ENCODE results near the gene PRKCZ. TPM values are rescaled to one million over a fixed set of nuclear protein-coding genes. Genes with fewer than 3 reads are reported as not detected.

PRKCZ gene
- total RNA-seq, 1 experiment from 2014 or later, result 1.9 TPM

GRCh38 chr1:2130156-2130555 is 79.9 kb downstream of the PRKCZ start:
- H3K9me3 ChIP-seq (ENCODE audit: low read depth, low read length, poor library complexity, severe bottlenecking), result no peaks in the 10 kb centered on the region
- CTCF ChIA-PET, result no interaction called here
- TF ChIP-seq, protein P1, sequence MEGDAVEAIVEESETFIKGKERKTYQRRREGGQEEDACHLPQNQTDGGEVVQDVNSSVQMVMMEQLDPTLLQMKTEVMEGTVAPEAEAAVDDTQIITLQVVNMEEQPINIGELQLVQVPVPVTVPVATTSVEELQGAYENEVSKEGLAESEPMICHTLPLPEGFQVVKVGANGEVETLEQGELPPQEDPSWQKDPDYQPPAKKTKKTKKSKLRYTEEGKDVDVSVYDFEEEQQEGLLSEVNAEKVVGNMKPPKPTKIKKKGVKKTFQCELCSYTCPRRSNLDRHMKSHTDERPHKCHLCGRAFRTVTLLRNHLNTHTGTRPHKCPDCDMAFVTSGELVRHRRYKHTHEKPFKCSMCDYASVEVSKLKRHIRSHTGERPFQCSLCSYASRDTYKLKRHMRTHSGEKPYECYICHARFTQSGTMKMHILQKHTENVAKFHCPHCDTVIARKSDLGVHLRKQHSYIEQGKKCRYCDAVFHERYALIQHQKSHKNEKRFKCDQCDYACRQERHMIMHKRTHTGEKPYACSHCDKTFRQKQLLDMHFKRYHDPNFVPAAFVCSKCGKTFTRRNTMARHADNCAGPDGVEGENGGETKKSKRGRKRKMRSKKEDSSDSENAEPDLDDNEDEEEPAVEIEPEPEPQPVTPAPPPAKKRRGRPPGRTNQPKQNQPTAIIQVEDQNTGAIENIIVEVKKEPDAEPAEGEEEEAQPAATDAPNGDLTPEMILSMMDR (conservative IDR thresholded peaks at IDR 0.05; ENCODE audit: low read depth, low read length), result no peak

GRCh38 chr1:2130871-2131289 is 80.7 kb downstream of the PRKCZ start:
- peaks cover 6% of the 10 kb centered on the region for H3K4me1 ChIP-seq (ENCODE audit: insufficient read depth, low read length, poor library complexity, severe bottlenecking)
- BruUV-seq (replicated peaks), result no TSS peak
- H3K27ac ChIP-seq (ENCODE audit: low read depth, low read length, poor library complexity, severe bottlenecking), result no peak overlapping the region
- no peak for DNase-seq (ENCODE audit: low spot score)
- no peaks in the 10 kb centered on the region for H3K27me3 ChIP-seq (replicated peaks; ENCODE audit: insufficient read depth, low read depth, low read length, poor library complexity)
- H3K36me3 ChIP-seq (ENCODE audit: insufficient read depth, low read length, poor library complexity, severe bottlenecking), result no peaks in the 10 kb centered on the region
- H3K4me3 ChIP-seq (ENCODE audit: low read depth, low read length, poor library complexity, severe bottlenecking), result no peak overlapping the region
- ChIA-PET POLR2A (ENCODE audit: low non-redundant PET) (no interaction called here), CTCF (no interaction called here)
- TF ChIP-seq, protein P1 (conservative IDR thresholded peaks at IDR 0.05; ENCODE audit: low read depth, low read length), result no peak
- TF ChIP-seq EZH2 (IDR thresholded peaks at IDR 0.05; ENCODE audit: borderline replicate concordance, low read depth, low read length, poor library complexity, severe bottlenecking), result no peak
- no peaks in the 10 kb centered on the region for H3K9me3 ChIP-seq (ENCODE audit: low read depth, low read length, poor library complexity, severe bottlenecking)
- intact Hi-C loops (cut with micrococcal nuclease; ENCODE audit: unreplicated experiment), result no loop called here

More at GRCh38 chr1:2130156-2130555, 79.9 kb downstream of the PRKCZ start:
- POLR2A ChIA-PET (ENCODE audit: low non-redundant PET), result interaction anchor here (0.6 kb wide), 1 partner anchor 17 kb away, joined by 5 read pairs; no protein-coding TSS in a partner anchor
- peaks cover 6% of the 10 kb centered on the region for H3K4me1 ChIP-seq (ENCODE audit: insufficient read depth, low read length, poor library complexity, severe bottlenecking)
- DNase-seq (ENCODE audit: low spot score), result no peak
- no peaks in the 10 kb centered on the region for H3K27me3 ChIP-seq (replicated peaks; ENCODE audit: insufficient read depth, low read depth, low read length, poor library complexity)
- BruUV-seq (replicated peaks), result no TSS peak
- intact Hi-C loops (cut with micrococcal nuclease; ENCODE audit: unreplicated experiment), result no loop called here
- no peak overlapping the region for H3K4me3 ChIP-seq (ENCODE audit: low read depth, low read length, poor library complexity, severe bottlenecking)
- H3K36me3 ChIP-seq (ENCODE audit: insufficient read depth, low read length, poor library complexity, severe bottlenecking), result no peaks in the 10 kb centered on the region
- H3K27ac ChIP-seq (ENCODE audit: low read depth, low read length, poor library complexity, severe bottlenecking), result no peak overlapping the region

- Histone ChIP-seq H3K27me3 (replicated peaks; ENCODE audit: insufficient read depth, low read depth, low read length, poor library complexity) (no peaks in the 10 kb centered on the region), H3K4me3 (ENCODE audit: low read depth, low read length, poor library complexity, severe bottlenecking) (peak overlapping the region; percentile 36), H3K36me3 (ENCODE audit: insufficient read depth, low read length, poor library complexity, severe bottlenecking) (no peaks in the 10 kb centered on the region), H3K4me1 (ENCODE audit: insufficient read depth, low read length, poor library complexity, severe bottlenecking) (peaks cover 6% of the 10 kb centered on the region), H3K9me3 (ENCODE audit: low read depth, low read length, poor library complexity, severe bottlenecking) (no peaks in the 10 kb centered on the region), H3K27ac (ENCODE audit: low read depth, low read length, poor library complexity, severe bottlenecking) (no peak overlapping the region)
- DNase-seq (ENCODE audit: low spot score), result peak; percentile 58
- POLR2A ChIA-PET (ENCODE audit: low non-redundant PET), result no interaction called here
- intact Hi-C loops (cut with micrococcal nuclease; ENCODE audit: unreplicated experiment), result no loop called here
- TF ChIP-seq, protein P1 (conservative IDR thresholded peaks at IDR 0.05; ENCODE audit: low read depth, low read length), result peak; percentile 53
- TF ChIP-seq EZH2 (IDR thresholded peaks at IDR 0.05; ENCODE audit: borderline replicate concordance, low read depth, low read length, poor library complexity, severe bottlenecking), result no peak
- no TSS peak for BruUV-seq (replicated peaks)
- CTCF ChIA-PET, result interaction anchor here (0.7 to 1.1 kb wide), 4 partner anchors 42 to 1320 kb away, joined by 3 to 9 read pairs (median 4); partner anchors contain the start of gene FAAP20
Measured at GRCh38 chr1:2132222-2133038, 82.2 kb downstream of the PRKCZ start.
